HG03457 (cell line): ENCODE measurements around the gene ESYT3.
"Not testable (repeated sequence)": the region's sequence is repeated elsewhere in the genome, so short reads cannot be mapped to it uniquely, and the experiment has no call there.

Experiments
- ATAC-seq: cut with Tn5 transposase; IDR thresholded peaks from one replicate; pipeline ENCODE4 v1.9.1; 2021; ENCODE audit warnings: moderate number of reproducible peaks; ENCODE audit not compliant: unreplicated experiment

ESYT3 gene

GRCh38 chr3:138484672-138485071 lies 50.3 kb downstream of the ESYT3 start:
- not testable (repeated sequence) for ATAC-seq

- ATAC-seq = not testable (repeated sequence)
Measured at GRCh38 chr3:138486580-138486979, 52.2 kb downstream of the ESYT3 start.

DNA sequence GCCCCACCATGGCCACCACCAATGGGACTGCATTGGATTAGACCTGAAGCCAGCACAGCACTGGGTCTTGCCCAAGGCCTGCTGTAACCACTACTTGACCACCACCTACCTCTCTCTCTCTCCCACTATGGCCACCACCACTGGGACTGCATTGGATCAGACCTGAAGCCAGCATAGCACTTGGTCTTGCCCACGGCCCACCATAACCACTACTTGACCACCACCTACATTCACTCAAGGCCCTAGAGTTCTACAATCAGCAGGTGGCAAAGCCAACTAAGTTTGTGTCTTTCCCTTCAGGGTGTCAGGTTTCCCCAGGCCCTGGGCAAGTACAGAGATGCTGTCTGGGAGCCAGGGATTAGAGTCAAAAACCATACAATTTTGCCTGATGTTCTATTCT lies 57.6 kb downstream of the ESYT3 start:
- no peak for ATAC-seq

DNA sequence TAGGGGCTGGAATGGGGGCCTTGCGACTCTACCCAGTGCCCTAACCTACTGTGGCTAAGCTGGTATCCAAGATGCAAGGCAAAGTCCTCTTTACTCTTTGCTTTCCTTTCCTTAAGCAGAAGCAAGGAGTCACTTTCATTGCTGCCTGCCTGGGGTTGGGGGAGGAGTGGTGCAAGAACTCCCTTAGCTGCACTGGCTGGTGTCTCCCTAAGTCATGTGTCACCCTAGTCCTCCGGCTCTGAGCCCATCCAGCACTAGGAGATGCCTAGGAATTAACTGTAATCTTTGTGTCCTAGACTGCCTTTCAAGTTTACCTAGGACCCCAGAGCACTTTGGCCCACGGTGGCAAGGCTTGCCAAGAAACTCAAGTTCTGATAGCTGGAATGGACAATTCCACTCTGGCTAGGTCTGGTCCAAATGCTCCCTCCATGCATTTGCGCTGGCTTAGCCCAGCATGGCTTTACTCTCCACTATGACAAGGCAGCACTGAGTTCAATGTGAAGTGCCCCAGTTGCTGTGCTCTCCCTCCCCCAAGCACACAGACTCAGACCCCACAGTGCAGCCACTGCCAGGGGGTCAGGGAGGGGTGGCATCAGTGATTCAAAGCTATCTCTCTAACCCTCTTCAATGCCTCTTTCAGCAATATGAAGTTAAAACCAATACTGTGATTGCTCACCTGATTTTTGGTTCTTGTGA lies 58.7 kb downstream of the ESYT3 start:
- ATAC-seq = no peak

- ATAC-seq = no peak
Measured at GRCh38 chr3:138493804-138494606, 59.6 kb downstream of the ESYT3 start.

- no peak for ATAC-seq
Measured at GRCh38 chr3:138494607-138494929, 60.2 kb downstream of the ESYT3 start.

GRCh38 chr3:138495638-138496037 lies 61.2 kb downstream of the ESYT3 start:
- ATAC-seq = not testable (repeated sequence)

- ATAC-seq = no peak
Measured at GRCh38 chr3:138496436-138496835, 62.0 kb downstream of the ESYT3 start.

DNA sequence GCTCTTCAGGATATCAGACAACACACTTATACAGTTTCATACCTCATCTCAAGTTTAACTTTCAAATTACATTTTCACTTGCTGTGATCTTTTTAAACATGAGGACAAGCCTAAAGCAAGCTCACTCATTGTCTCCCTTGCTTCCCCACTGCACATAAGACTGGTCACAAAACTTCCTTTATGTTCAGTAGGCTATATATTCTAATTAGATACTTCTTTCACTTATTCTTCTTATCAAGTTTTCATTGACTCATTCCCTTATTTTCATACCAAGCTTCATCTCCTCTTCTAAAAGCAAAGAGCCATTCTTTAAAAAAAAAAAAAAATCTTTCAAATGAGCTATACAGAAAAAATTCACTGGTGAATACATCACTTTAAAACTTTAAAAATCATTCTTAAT lies 62.6 kb downstream of the ESYT3 start:
- ATAC-seq = no peak

DNA sequence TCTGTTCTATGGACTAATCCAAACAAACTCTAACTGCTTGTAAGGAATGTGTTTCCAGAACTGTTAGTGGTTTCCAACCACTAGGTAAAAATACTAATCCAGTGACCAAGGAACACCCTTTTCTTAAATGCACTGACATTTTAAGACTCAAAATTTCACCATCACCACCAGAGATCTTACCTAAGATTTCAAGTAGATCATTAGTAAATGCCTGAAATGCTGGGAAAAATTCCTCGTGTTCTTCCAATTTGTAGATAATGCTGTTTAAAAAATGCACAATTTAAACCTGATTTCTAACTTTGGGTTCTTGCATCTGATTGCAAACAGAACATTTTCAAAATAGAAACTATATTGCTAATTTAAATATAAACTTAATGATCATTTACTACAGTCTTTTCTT lies 63.4 kb downstream of the ESYT3 start:
- ATAC-seq = no peak

DNA sequence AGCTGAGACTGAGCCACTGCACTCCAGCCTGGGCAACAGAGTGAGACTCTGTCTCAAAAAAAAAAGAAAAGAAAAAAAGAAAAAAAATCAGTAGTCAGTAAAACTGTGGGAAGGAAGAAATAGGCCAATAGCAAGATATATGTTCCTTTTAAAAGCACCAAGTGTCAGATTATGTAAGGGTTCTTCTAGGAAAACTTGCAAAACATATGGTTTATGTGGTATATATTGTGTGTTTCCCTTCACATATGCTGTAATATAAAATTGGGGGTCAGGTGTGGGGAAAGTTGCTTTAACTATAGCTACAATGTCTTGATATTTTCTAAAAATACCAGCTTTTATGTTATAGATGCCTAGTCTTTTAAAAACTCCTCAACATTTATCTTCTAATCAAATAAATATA lies 64.6 kb downstream of the ESYT3 start:
- no peak for ATAC-seq

DNA sequence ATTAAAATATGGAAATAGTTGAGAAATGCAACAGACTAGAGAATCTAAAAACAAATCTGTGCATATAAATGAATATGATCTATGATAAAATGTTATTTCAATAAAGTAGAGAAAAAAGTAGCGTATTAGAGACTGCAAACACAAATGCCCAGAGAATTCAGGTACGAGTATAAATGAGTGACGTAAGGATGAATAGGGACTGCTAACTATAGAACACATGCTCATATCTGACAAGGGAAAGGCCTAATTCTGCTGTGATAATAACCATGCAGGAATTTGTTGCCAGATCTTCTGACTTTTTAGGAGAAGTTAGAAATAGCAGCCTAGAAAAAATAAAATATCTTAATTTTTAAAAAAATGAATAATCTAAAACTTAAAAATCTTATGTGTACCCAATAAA lies 73.1 kb downstream of the ESYT3 start:
- no peak for ATAC-seq

DNA sequence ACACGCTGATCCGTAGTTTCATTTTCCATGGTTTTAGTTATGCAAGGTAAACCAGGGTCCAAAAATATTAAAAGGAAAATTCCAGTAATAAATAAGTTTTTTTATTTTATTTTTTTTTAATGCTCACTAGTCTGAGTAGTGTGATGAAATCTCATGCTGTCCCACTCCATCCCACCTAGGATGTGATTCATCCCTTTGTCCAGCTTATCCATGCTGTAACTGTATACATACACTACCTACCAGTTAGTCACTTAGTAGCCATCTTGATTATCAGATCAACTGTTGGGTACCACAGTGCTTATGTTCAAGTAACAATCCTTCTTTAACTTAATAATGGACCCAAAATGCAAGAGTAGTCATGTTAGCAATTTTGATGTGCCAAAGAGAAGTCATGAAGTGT lies 75.2 kb downstream of the ESYT3 start:
- ATAC-seq = no peak

GRCh38 chr3:138511945-138512344 lies 77.5 kb downstream of the ESYT3 start:
- ATAC-seq = no peak

DNA sequence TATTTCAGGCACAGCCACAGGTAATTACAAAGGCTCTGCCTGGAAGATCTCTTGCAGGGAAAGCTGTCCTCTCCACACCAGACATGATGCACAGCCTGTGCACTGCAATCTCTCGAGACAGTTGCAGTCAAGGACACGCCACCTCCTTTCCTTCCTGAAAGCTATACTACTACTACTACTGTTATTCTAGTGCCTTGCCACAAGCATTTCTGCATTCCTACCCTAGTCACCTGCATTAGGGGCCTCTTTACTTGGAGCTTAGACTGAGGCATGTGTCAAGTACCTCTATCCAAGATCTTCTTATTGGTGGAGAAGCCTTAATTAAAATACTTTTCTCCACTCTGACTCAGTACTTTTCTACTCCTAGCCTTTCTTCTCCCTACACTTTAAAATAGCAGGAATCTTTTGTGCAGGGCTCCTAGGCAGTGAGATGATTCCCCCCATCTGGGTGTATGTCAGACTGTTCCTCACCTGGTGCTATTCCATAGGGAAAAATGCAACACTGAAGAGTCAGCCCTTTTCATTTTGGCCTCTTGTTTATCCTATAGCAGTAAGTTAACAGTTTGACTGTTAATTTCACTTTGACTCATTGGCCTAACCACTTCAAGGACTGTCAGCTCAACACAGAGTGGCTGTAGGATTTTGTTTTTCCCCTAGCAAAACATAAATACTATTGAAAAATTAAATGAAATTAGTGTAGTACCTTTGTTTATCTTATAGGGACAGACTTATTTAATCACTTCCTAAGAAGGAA lies 78.9 kb downstream of the ESYT3 start:
- ATAC-seq = no peak

DNA sequence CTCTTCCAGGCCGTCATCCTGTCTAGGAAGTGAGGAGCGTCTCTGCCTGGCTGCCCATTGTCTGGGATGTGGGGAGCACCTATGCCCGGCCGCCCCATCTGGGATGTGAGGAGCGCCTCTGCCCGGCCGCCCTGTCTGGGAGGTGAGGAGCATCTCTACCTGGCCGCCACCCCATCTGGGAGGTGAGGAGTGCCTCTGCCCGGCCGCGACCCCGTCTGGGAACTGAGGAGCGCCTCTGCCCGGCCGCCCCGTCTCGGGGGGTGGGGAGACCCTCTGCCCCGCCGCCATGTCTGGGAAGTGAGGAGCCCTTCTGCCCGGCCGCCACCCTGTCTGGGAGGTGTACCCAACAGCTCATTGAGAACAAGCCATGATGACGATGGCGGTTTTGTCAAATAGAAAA lies 87.0 kb downstream of the ESYT3 start:
- ATAC-seq = not testable (repeated sequence)
